Prostate gland (tissue), 2 donors: Measurements from ENCODE around the gene EP400. TPM values are rescaled to one million over a fixed set of nuclear protein-coding genes. Genes with fewer than 3 reads are reported as not detected.

Source experiments
- DNase-seq: peaks from one replicate; pipeline ENCODE4 v3.0.0-alpha.2; 2019; ENCODE audit warnings: low spot score
- H3K27ac ChIP-seq, 2 donors: fragments of 200-600 bp; sonication (generic); 2 replicates each; pipeline ENCODE4 v1.5.1; 2017 to 2019
- H3K27me3 ChIP-seq: fragments of 200-600 bp; sonication (generic); replicated peaks from 2 replicates; pipeline ENCODE4 v1.5.1; 2019; ENCODE audit not compliant: insufficient read depth
- H3K36me3 ChIP-seq, 2 donors: fragments of 200-600 bp; sonication (generic); 1 replicate in 1 of 2; 2 replicates in 1 of 2; pipeline versions ENCODE4 v1.5.1 to v1.8.1; 2017 to 2019
- H3K4me1 ChIP-seq: fragments of 200-600 bp; sonication (generic); replicated peaks from 2 replicates; pipeline ENCODE4 v1.5.1; 2019
- H3K4me3 ChIP-seq, 2 donors: fragments of 200-600 bp; sonication (generic); 2 replicates each; pipeline ENCODE4 v1.5.1; 2017 to 2019
- H3K9me3 ChIP-seq: fragments of 200-600 bp; sonication (generic); 2 replicates; pipeline ENCODE4 v1.5.1; 2017
- CTCF ChIP-seq, 4 experiments: fragments of 200-600 bp in 2 of 4; fragments of 450-650 bp in 2 of 4; sonication (generic) in 2 of 4; IDR thresholded peaks; 1 replicate in 3 of 4; 2 replicates in 1 of 4; pipeline ENCODE4 v1.5.1; 2016 to 2019; ENCODE audit warnings: antibody characterized with exemption in 4 of 4, mild to moderate bottlenecking in 2 of 4, moderate library complexity in 2 of 4
- POLR2A ChIP-seq: fragments of 450-650 bp; IDR thresholded peaks from one replicate; pipeline ENCODE4 v1.6.1; 2016; ENCODE audit warnings: antibody characterized with exemption, mild to moderate bottlenecking
- POLR2AphosphoS5 ChIP-seq: sonication (generic); formaldehyde crosslinking; IDR thresholded peaks from one replicate; pipeline ENCODE4 v1.6.1; 2017; ENCODE audit warnings: antibody characterized with exemption
- WGBS: methylation state at CpG from one replicate; pipeline ENCODE4 v1.1.5; 2018; 5-methylcytosine and 5-hydroxymethylcytosine counted together
- intact Hi-C: fragments of 100-400 bp; cut with DNase I; formaldehyde crosslinking; loops from one replicate; pipeline ENCODE4 v1.14.2; 2022
- total RNA-seq, 2 donors: library from RNA; depleted of rRNA; stranded (reverse); fragments of >200 nt; gene quantifications; one replicate each; pipeline ENCODE4 v1.1.0, GENCODE V29; 2016

The EP400 gene
- total RNA-seq, 2 donors from 2014 or later = 22.3 to 46.2 TPM

- 80% methylated on average over 23 of the region's 23 CpGs for WGBS
- no peaks in the 10 kb centered on the region for H3K9me3 ChIP-seq
These were observed 39.3 kb upstream of the EP400 start for GRCh38 chr12:131910302-131911027.

GRCh38 chr12:131911028-131911650 is 38.6 kb upstream of the EP400 start:
- Histone ChIP-seq H3K4me1 (no peaks in the 10 kb centered on the region), H3K36me3 (peaks cover 26 to 47% of the 10 kb centered on the region in 2 donors)

More at GRCh38 chr12:131910302-131911027, 39.3 kb upstream of the EP400 start:
- Histone ChIP-seq H3K4me1 (no peaks in the 10 kb centered on the region), H3K4me3 (no peak overlapping the region), H3K27me3 (no peaks in the 10 kb centered on the region), H3K27ac (no peak overlapping the region), H3K36me3 (peaks cover 23 to 40% of the 10 kb centered on the region in 2 donors)
- DNase-seq = no peak
- TF ChIP-seq POLR2AphosphoS5 (no peak), POLR2A (no peak), CTCF (IDR thresholded peaks at IDR 0.05) (no peak)
- intact Hi-C loops = no loop called here

GRCh38 chr12:131911851-131912477 is 37.8 kb upstream of the EP400 start:
- no peak for TF ChIP-seq POLR2AphosphoS5
- no peak for TF ChIP-seq CTCF (IDR thresholded peaks at IDR 0.05)
- no peak for TF ChIP-seq POLR2A
- no peaks in the 10 kb centered on the region for H3K9me3 ChIP-seq
- no peak overlapping the region for H3K27ac ChIP-seq
- H3K4me3 ChIP-seq = no peak overlapping the region
- WGBS = 81% methylated on average over 22 of the region's 22 CpGs
- no peaks in the 10 kb centered on the region for H3K27me3 ChIP-seq
- DNase-seq = no peak
- intact Hi-C loops = no loop called here
- H3K36me3 ChIP-seq = peaks cover 32 to 53% of the 10 kb centered on the region in 2 donors
- no peaks in the 10 kb centered on the region for H3K4me1 ChIP-seq

More at GRCh38 chr12:131911028-131911650, 38.6 kb upstream of the EP400 start:
- Histone ChIP-seq H3K27ac (no peak overlapping the region), H3K27me3 (no peaks in the 10 kb centered on the region), H3K9me3 (no peaks in the 10 kb centered on the region), H3K4me3 (no peak overlapping the region)
- 89% methylated on average over 17 of the region's 17 CpGs for WGBS
- no peak for DNase-seq
- intact Hi-C loops = no loop called here
- TF ChIP-seq POLR2AphosphoS5 (no peak), POLR2A (no peak), CTCF (IDR thresholded peaks at IDR 0.05) (no peak)

GRCh38 chr12:131912518-131913274 is 37.0 kb upstream of the EP400 start:
- WGBS = 64% methylated on average over 19 of the region's 20 CpGs
- peak; percentile 49 for TF ChIP-seq POLR2AphosphoS5
- no peak for TF ChIP-seq POLR2A
- no peak overlapping the region for H3K4me3 ChIP-seq
- intact Hi-C loops = no loop called here
- H3K4me1 ChIP-seq = no peaks in the 10 kb centered on the region
- no peaks in the 10 kb centered on the region for H3K9me3 ChIP-seq
- DNase-seq = peak; percentile 50
- H3K36me3 ChIP-seq = peaks cover 32 to 53% of the 10 kb centered on the region in 2 donors
- no peak overlapping the region for H3K27ac ChIP-seq
- no peaks in the 10 kb centered on the region for H3K27me3 ChIP-seq

- Histone ChIP-seq H3K9me3 (no peaks in the 10 kb centered on the region), H3K36me3 (peaks cover 29 to 47% of the 10 kb centered on the region in 2 donors), H3K27ac (no peak overlapping the region), H3K4me1 (no peaks in the 10 kb centered on the region), H3K27me3 (no peaks in the 10 kb centered on the region), H3K4me3 (no peak overlapping the region)
- 87% methylated on average over 8 of the region's 8 CpGs for WGBS
- intact Hi-C loops = no loop called here
- no peak for TF ChIP-seq POLR2A
- no peak for TF ChIP-seq CTCF (IDR thresholded peaks at IDR 0.05)
- no peak for DNase-seq
These were observed 36.1 kb upstream of the EP400 start for GRCh38 chr12:131913666-131914065.
